HepG2 (cell line): ENCODE measurements around the gene STIM1. TPM values are rescaled to one million over a fixed set of nuclear protein-coding genes. Genes with fewer than 3 reads are reported as not detected.

ENCODE experiments used
- ARNT ChIP-seq: fragments of 450-650 bp; IDR thresholded peaks from 2 replicates; pipeline ENCODE4 v1.6.1; 2017
- ATAD3A ChIP-seq: sonication (generic); formaldehyde crosslinking; IDR thresholded peaks from 2 replicates; pipeline ENCODE4 v1.4.0; 2020; ENCODE audit warnings: missing genetic modification reagents
- BATF2 ChIP-seq: sonication (generic); formaldehyde crosslinking; IDR thresholded peaks from 2 replicates; pipeline ENCODE4 v1.8.0; 2022; ENCODE audit warnings: mild to moderate bottlenecking, missing genetic modification reagents, moderate library complexity
- CCAR2 ChIP-seq: fragments of 200-400 bp; formaldehyde crosslinking; optimal IDR thresholded peaks from 2 replicates; pipeline ENCODE3; 2018; ENCODE audit warnings: low read depth, mild to moderate bottlenecking, low read length, moderate library complexity
- CEBPG ChIP-seq: IDR thresholded peaks from 2 replicates; pipeline ENCODE4 v1.6.1; 2016
- HMG20B ChIP-seq: conservative IDR thresholded peaks from 2 replicates; pipeline ENCODE4 v1.6.1; 2016; ENCODE audit warnings: missing genetic modification reagents, missing compliant biosample characterization
- IRX3 ChIP-seq: sonication (generic); formaldehyde crosslinking; IDR thresholded peaks from 2 replicates; pipeline ENCODE4 v1.8.1; 2023; ENCODE audit warnings: mild to moderate bottlenecking, low read depth, missing genetic modification reagents, borderline replicate concordance
- KDM2A ChIP-seq: sonication (generic); formaldehyde crosslinking; IDR thresholded peaks from 2 replicates; pipeline ENCODE4 v1.4.0; 2020; ENCODE audit warnings: low read depth, missing genetic modification reagents, borderline replicate concordance
- KDM5A ChIP-seq: fragments of 200-600 bp; sonication (generic); IDR thresholded peaks from 2 replicates; pipeline ENCODE4 v1.7.0; 2018; ENCODE audit warnings: antibody characterized with exemption, mild to moderate bottlenecking, low read length, borderline replicate concordance
- LBX2 ChIP-seq: sonication (generic); formaldehyde crosslinking; IDR thresholded peaks from 2 replicates; pipeline ENCODE4 v1.5.0; 2020; ENCODE audit warnings: missing genetic modification reagents, mild to moderate bottlenecking, borderline replicate concordance
- MXD1 ChIP-seq: sonication (generic); formaldehyde crosslinking; IDR thresholded peaks from 2 replicates; pipeline ENCODE4 v1.4.0; 2020; ENCODE audit warnings: mild to moderate bottlenecking, missing genetic modification reagents
- POLR2AphosphoS5 ChIP-seq: IDR thresholded peaks from 2 replicates; pipeline ENCODE4 v1.6.1; 2012; ENCODE audit warnings: low read depth, low read length
- SMAD3 ChIP-seq: sonication (generic); formaldehyde crosslinking; IDR thresholded peaks from 2 replicates; pipeline ENCODE4 v1.4.0; 2020; ENCODE audit warnings: missing genetic modification reagents
- SOX5 ChIP-seq: IDR thresholded peaks from 2 replicates; pipeline ENCODE4 v1.6.1; 2016; ENCODE audit warnings: borderline replicate concordance
- TAF1 ChIP-seq: sonication (generic); formaldehyde crosslinking; IDR thresholded peaks from 2 replicates; pipeline ENCODE4 v1.4.0; 2020; ENCODE audit warnings: missing genetic modification reagents
- TBL1XR1 ChIP-seq: fragments of 150-350 bp; IDR thresholded peaks from 2 replicates; pipeline ENCODE4 v1.6.1; 2014; ENCODE audit warnings: borderline replicate concordance, low read length; ENCODE audit not compliant: partially characterized antibody
- TGIF2 ChIP-seq: IDR thresholded peaks from 2 replicates; pipeline ENCODE4 v1.6.1; 2016; ENCODE audit warnings: control low read depth, missing compliant biosample characterization
- ZFP1 ChIP-seq: IDR thresholded peaks from 2 replicates; pipeline ENCODE4 v1.6.1; 2016
- ZMAT3 ChIP-seq: sonication (generic); formaldehyde crosslinking; conservative IDR thresholded peaks from 2 replicates; pipeline ENCODE4 v1.7.0; 2021; ENCODE audit warnings: missing genetic modification reagents
- ZMYM3 ChIP-seq: sonication (generic); formaldehyde crosslinking; IDR thresholded peaks from 2 replicates; pipeline ENCODE4 v1.5.1; 2020; ENCODE audit warnings: mild to moderate bottlenecking, missing genetic modification reagents
- ZNF138 ChIP-seq: sonication (generic); formaldehyde crosslinking; IDR thresholded peaks from 2 replicates; pipeline ENCODE4 v1.5.0; 2020; ENCODE audit warnings: mild to moderate bottlenecking, low read depth, missing genetic modification reagents
- ZNF224 ChIP-seq: sonication (generic); formaldehyde crosslinking; IDR thresholded peaks from 2 replicates; pipeline ENCODE4 v1.5.0; 2020; ENCODE audit warnings: mild to moderate bottlenecking, missing genetic modification reagents
- ZNF256 ChIP-seq: sonication (generic); formaldehyde crosslinking; conservative IDR thresholded peaks from 2 replicates; pipeline ENCODE4 v1.4.0; 2020; ENCODE audit warnings: missing genetic modification reagents
- ZNF282 ChIP-seq: fragments of 450-650 bp; IDR thresholded peaks from 2 replicates; pipeline ENCODE4 v1.6.1; 2018; ENCODE audit not compliant: partially characterized antibody
- ZNF296 ChIP-seq: sonication (generic); formaldehyde crosslinking; conservative IDR thresholded peaks from 2 replicates; pipeline ENCODE4 v1.5.0; 2020; ENCODE audit warnings: mild to moderate bottlenecking, missing genetic modification reagents
- ZNF335 ChIP-seq: sonication (generic); formaldehyde crosslinking; IDR thresholded peaks from 2 replicates; pipeline ENCODE4 v1.4.0; 2020; ENCODE audit warnings: missing genetic modification reagents
- ZNF337 ChIP-seq: sonication (generic); formaldehyde crosslinking; IDR thresholded peaks from 2 replicates; pipeline ENCODE4 v1.5.1; 2020; ENCODE audit warnings: missing genetic modification reagents, low read depth, mild to moderate bottlenecking, borderline replicate concordance
- ZNF33A ChIP-seq: sonication (generic); formaldehyde crosslinking; IDR thresholded peaks from 2 replicates; pipeline ENCODE4 v1.5.1; 2020; ENCODE audit warnings: missing genetic modification reagents, mild to moderate bottlenecking, moderate library complexity, borderline replicate concordance
- ZNF747 ChIP-seq: sonication (generic); formaldehyde crosslinking; IDR thresholded peaks from 2 replicates; pipeline ENCODE4 v1.8.1; 2023; ENCODE audit warnings: missing genetic modification reagents, mild to moderate bottlenecking, borderline replicate concordance
- ZNF841 ChIP-seq: sonication (generic); formaldehyde crosslinking; IDR thresholded peaks from 2 replicates; pipeline ENCODE4 v1.8.1; 2023; ENCODE audit warnings: missing genetic modification reagents, borderline replicate concordance
- polyA plus RNA-seq, 8 experiments: library from polyadenylated mRNA; depleted of rRNA in 3 of 8; stranded (reverse) in 7 of 8; unstranded in 1 of 8; fragments of >200 nt; fragmentation: Illumina TruSeq in 4 of 8; extraction: Trizol in 4 of 8; gene quantifications; 2 replicates each; pipeline versions ENCODE4 v1.2.1 to v1.2.3, GENCODE V29; 2011 to 2016; ENCODE audit warnings: low read depth in 4 of 8, missing spikeins in 1 of 8, mixed read lengths in 1 of 8; ENCODE audit not compliant: insufficient read depth in 1 of 8
- total RNA-seq, 5 experiments: library from RNA; depleted of rRNA; stranded (reverse); fragments of >200 nt; fragmentation: Illumina TruSeq; extraction: Trizol; gene quantifications; 2 replicates each; pipeline ENCODE4 v1.2.3, GENCODE V29; 2016; ENCODE audit warnings: low read depth in 1 of 5

The STIM1 gene
- total and polyA plus RNA-seq, 2 of the 13 experiments (the other 11 are each of a cell fraction or from before 2014, with no cell fraction given): 19.2 to 28.5 TPM

GRCh38 chr11:4094348-4095291 is 239.2 kb downstream of the STIM1 start, which contains the start of gene RRM1 (continued):
- TF ChIP-seq IRX3 (CRISPR knock-in tag): 0 out of 2 replicates have a peak, but pooled peaks have one; percentile 76
- no peak for TF ChIP-seq ZNF138
- TF ChIP-seq ZNF296 (CRISPR knock-in tag): no peak; the same call in 1 of the 2 replicates
- no peak for TF ChIP-seq ZNF224
- peak; percentile 61; the same call in 1 of the 2 replicates for TF ChIP-seq SOX5 (CRISPR knock-in tag)
- no peak for TF ChIP-seq HMG20B (CRISPR knock-in tag)
- TF ChIP-seq BATF2 (CRISPR knock-in tag): no peak
- peak; percentile 82 for TF ChIP-seq TGIF2
- TF ChIP-seq KDM2A (CRISPR knock-in tag): peak; percentile 97
- no peak for TF ChIP-seq CCAR2
- TF ChIP-seq ZNF33A (CRISPR knock-in tag): no peak
- TF ChIP-seq KDM5A: peak; percentile 91; the same call in 1 of the 2 replicates
- peak; percentile 20; the same call in 1 of the 2 replicates for TF ChIP-seq ZMYM3 (CRISPR knock-in tag)
- TF ChIP-seq TAF1: peak; percentile 58; the same call in 1 of the 2 replicates
- TF ChIP-seq ATAD3A: no peak
- TF ChIP-seq ARNT: no peak
- TF ChIP-seq ZNF335 (CRISPR knock-in tag): peak; percentile 86
- TF ChIP-seq ZNF282: no peak
- TF ChIP-seq CEBPG: peak; percentile 45; the same call in 1 of the 2 replicates
- peak; percentile 39; the same call in 1 of the 2 replicates for TF ChIP-seq ZFP1 (CRISPR knock-in tag)
- no peak for TF ChIP-seq LBX2 (CRISPR knock-in tag)
- peak; percentile 70; the same call in 1 of the 2 replicates for TF ChIP-seq MXD1 (CRISPR knock-in tag)
- TF ChIP-seq SMAD3 (CRISPR knock-in tag): peak; percentile 80
- 0 out of 2 replicates have a peak, but pooled peaks have one; percentile 49 for TF ChIP-seq ZMAT3 (CRISPR knock-in tag)
- no peak for TF ChIP-seq ZNF256 (CRISPR knock-in tag)
- no peak for TF ChIP-seq ZNF841 (CRISPR knock-in tag)
- peak; percentile 78 for TF ChIP-seq ZNF747 (CRISPR knock-in tag)
- TF ChIP-seq POLR2AphosphoS5: peak; percentile 60
- TF ChIP-seq ZNF337: 0 out of 2 replicates have a peak, but pooled peaks have one; percentile 39
- no peak for TF ChIP-seq TBL1XR1
